Measurements from ENCODE around the gene NRXN3.

NRXN3 gene

GRCh38 chr14:79442786-79443185, 1272.6 kb downstream of the NRXN3 start:
- no peak for TF ChIP-seq CTCF (conservative IDR thresholded peaks at IDR 0.05; ENCODE audit: low read length)
- no peak for DNase-seq (ENCODE audit: low read depth)
- H3K4me3 ChIP-seq (ENCODE audit: low read length), result no peak overlapping the region

- H3K4me3 ChIP-seq (ENCODE audit: low read length), result no peak overlapping the region
- no peak for TF ChIP-seq CTCF (conservative IDR thresholded peaks at IDR 0.05; ENCODE audit: low read length)
- DNase-seq (ENCODE audit: low read depth), result no peak
Observed at GRCh38 chr14:79443602-79444001, 1273.4 kb downstream of the NRXN3 start.

DNA sequence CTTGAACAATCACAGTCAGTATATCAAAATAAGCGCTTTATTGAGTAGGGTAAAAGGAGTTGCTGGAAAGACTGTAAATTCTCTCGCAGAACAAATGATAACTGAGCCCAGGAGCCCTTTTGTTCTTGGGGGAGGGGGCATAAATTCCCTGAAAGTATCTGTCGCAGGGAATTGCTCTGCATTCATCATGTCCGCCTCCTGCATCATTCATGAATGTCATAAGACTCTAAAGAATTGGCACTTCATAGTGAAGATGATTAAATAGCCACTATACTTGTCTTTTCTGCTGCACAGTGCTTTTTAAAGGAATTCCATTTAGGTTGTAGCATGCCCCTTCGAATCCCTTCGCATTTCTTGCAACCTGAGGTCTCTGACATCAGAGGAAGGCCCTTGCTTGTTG, 1278.8 kb downstream of the NRXN3 start:
- TF ChIP-seq CTCF (conservative IDR thresholded peaks at IDR 0.05; ENCODE audit: low read length), result no peak
- H3K4me3 ChIP-seq (ENCODE audit: low read length), result no peak overlapping the region
- no peak for DNase-seq (ENCODE audit: low read depth)

GRCh38 chr14:79451601-79452000, 1281.4 kb downstream of the NRXN3 start:
- no peak overlapping the region for H3K4me3 ChIP-seq (ENCODE audit: low read length)
- DNase-seq (ENCODE audit: low read depth), result no peak

GRCh38 chr14:79453276-79453675, 1283.1 kb downstream of the NRXN3 start:
- H3K4me3 ChIP-seq (ENCODE audit: low read length), result no peak overlapping the region
- DNase-seq (ENCODE audit: low read depth), result no peak
- TF ChIP-seq CTCF (conservative IDR thresholded peaks at IDR 0.05; ENCODE audit: low read length), result no peak

More at GRCh38 chr14:79451601-79452000, 1281.4 kb downstream of the NRXN3 start:
- no peak for TF ChIP-seq CTCF (conservative IDR thresholded peaks at IDR 0.05; ENCODE audit: low read length)

DNA sequence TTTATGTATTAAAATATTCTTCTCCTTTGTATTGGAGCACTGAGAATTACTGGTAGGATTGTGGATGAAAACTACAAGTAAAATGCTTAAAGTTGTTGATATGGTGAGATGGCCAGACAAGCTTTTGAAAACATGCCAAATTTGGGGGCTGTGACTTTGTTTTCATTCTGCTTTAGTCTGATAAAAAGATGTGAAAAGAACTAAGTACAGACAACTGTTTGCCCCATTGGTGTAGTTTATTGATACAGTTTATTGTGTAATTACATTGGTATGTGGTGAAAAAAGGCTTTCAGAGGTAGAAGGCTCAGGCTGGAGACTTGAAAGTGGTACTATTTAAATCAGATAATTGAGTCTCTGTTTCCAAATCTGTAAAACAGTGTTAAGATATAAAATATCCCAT, 1294.3 kb downstream of the NRXN3 start:
- no peak for DNase-seq (ENCODE audit: low read depth)
- H3K4me3 ChIP-seq (ENCODE audit: low read length), result no peak overlapping the region
- TF ChIP-seq CTCF (conservative IDR thresholded peaks at IDR 0.05; ENCODE audit: low read length), result no peak

- TF ChIP-seq CTCF (conservative IDR thresholded peaks at IDR 0.05; ENCODE audit: low read length), result no peak
- H3K4me3 ChIP-seq (ENCODE audit: low read length), result no peak overlapping the region
- DNase-seq (ENCODE audit: low read depth), result peak; percentile 3
Observed at GRCh38 chr14:79465651-79466050, 1295.5 kb downstream of the NRXN3 start.
